Small intestine (tissue), 7 donors: ENCODE results near the gene KRT73. TPM values are rescaled to one million over a fixed set of nuclear protein-coding genes. Genes with fewer than 3 reads are reported as not detected.

Experiments used
- DNase-seq, 2 donors: peaks; one replicate each; pipeline versions ENCODE4 v3.0.0 to v3.0.0-alpha.2; 2013
- FAIRE-seq: peaks from 2 replicates; lab custom pipeline; 2012; peaks lifted over from hg19 to GRCh38; lab: Jason Lieb, UNC
- H3K27ac ChIP-seq, 3 donors: one replicate each; pipeline ENCODE4 v1.5.1; 2013; ENCODE audit warnings: low read length in 2 of 3, mild to moderate bottlenecking in 2 of 3, control low read depth in 1 of 3, inconsistent platforms in 1 of 3, low read depth in 1 of 3, moderate library complexity in 1 of 3
- H3K27me3 ChIP-seq, 3 donors: one replicate each; pipeline ENCODE4 v1.6.1; 2013; ENCODE audit warnings: low read length in 3 of 3, inconsistent platforms in 1 of 3; ENCODE audit not compliant: control insufficient read depth in 3 of 3, insufficient read depth in 3 of 3
- H3K36me3 ChIP-seq, 3 donors: one replicate each; pipeline ENCODE4 v1.6.1; 2013; ENCODE audit warnings: low read length in 3 of 3, inconsistent platforms in 1 of 3, low read depth in 1 of 3, mild to moderate bottlenecking in 1 of 3, moderate library complexity in 1 of 3; ENCODE audit not compliant: control insufficient read depth in 3 of 3, insufficient read depth in 2 of 3
- H3K4me1 ChIP-seq, 3 donors: one replicate each; pipeline ENCODE4 v1.6.1; 2013; ENCODE audit warnings: low read length in 2 of 3, inconsistent platforms in 1 of 3, low read depth in 1 of 3, mild to moderate bottlenecking in 1 of 3, moderate library complexity in 1 of 3; ENCODE audit not compliant: control insufficient read depth in 3 of 3, insufficient read depth in 2 of 3
- H3K4me3 ChIP-seq, 3 donors: one replicate each; pipeline ENCODE4 v1.5.1; 2013; ENCODE audit warnings: low read length in 3 of 3, control low read depth in 1 of 3, inconsistent platforms in 1 of 3, low read depth in 1 of 3, mild to moderate bottlenecking in 1 of 3, moderate library complexity in 1 of 3
- H3K9me3 ChIP-seq, 2 donors: one replicate each; pipeline ENCODE4 v1.6.1; 2013; ENCODE audit warnings: low read depth in 1 of 2, low read length in 1 of 2; ENCODE audit not compliant: control insufficient read depth in 2 of 2, insufficient read depth in 1 of 2
- WGBS, 3 donors: extraction: QIAGEN DNeasy Blood & Tissue Kit; methylation state at CpG; one replicate each; pipeline ENCODE4 v1.1.7; 2013; 5-methylcytosine and 5-hydroxymethylcytosine counted together
- polyA plus RNA-seq, 4 donors: library from polyadenylated mRNA; stranded (reverse) in 3 of 4; unstranded in 1 of 4; fragments of 200-250 nt in 3 of 4; fragments of 120-200 nt in 1 of 4; gene quantifications; one replicate each; pipeline versions ENCODE4 v1.2.1 to v1.2.3, GENCODE V29; 2013
- donor health status: healthy with polysubstance abuse.
- donor health status: control.
- donor health status: control.
- donor health status: Bipolar disorder and iron deficiency.
- donor health status: healthy.

KRT73 gene
- polyA plus RNA-seq, 4 donors, result 0.84 to 2.2 (median 1.4) TPM; not detected in 1

DNA sequence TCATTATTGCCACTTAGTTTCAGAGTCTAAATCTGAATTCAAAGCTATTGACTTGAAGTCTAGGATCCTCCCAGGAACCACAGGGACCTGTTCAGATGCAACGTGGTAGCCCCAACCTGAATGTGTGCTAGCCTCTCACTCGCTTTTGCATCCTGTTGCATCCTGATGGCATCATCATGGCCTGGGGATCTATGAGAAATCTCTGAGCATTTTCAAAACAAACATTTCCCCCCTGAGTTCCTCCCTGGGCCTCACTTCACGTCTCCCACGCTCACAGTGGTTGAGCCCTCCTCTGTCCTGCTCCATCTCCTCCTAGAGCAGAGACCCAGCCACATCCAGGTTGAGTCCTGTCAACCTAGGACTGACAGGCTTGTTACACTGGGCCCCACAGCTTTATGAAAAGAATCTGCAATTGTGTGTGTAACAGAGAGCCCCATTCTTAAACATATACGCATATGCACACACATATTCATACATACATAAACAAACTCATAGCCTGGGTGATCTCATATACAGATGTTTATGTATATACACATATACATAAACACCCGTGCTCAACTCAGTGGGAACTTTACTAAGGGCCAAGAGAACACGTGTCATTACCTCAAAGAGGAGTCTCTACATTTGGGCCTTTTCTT, 11.7 kb downstream of the KRT73 start:
- DNase-seq (no peak), FAIRE-seq (no peak)
- Histone ChIP-seq H3K4me1 (no peaks in the 10 kb centered on the region), H3K27me3 (peaks cover 0 to 42% (median 7%) of the 10 kb centered on the region in 3 donors), H3K9me3 (no peaks in the 10 kb centered on the region), H3K36me3 (no peaks in the 10 kb centered on the region), H3K4me3 (no peak overlapping the region), H3K27ac (no peak overlapping the region)
- WGBS, 3 donors, result 72 to 93% (median 83%) methylated on average over 7 of the region's 7 CpGs

DNA sequence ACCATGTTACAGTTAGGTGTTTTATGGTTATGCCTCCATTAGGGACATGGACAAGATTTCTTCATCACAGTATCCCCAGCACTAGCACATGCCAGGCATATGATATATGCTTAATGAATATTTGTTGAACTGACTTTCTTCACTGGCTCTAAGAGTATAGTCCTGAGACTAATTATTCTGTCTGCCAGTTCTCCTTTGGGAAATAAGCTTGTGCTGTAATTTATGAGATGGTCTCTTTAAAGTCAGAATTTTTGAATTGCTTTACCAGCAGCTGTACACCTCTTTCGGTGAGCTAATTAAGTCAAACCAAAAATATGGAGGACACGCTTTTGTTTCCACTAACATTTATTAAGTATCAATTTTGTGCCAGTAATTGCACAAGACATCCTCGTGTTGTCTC, 12.3 kb downstream of the KRT73 start:
- H3K27ac ChIP-seq, result no peak overlapping the region
- FAIRE-seq (no peak), DNase-seq (no peak)
- H3K27me3 ChIP-seq, result peaks cover 2 to 45% (median 13%) of the 10 kb centered on the region in 3 donors
- H3K4me3 ChIP-seq, result no peak overlapping the region
- H3K9me3 ChIP-seq, result no peaks in the 10 kb centered on the region
- no peaks in the 10 kb centered on the region for H3K36me3 ChIP-seq
- WGBS, 3 donors, result 80 to 86% (median 84%) methylated on average over 3 of the region's 3 CpGs
- H3K4me1 ChIP-seq, result no peaks in the 10 kb centered on the region

DNA sequence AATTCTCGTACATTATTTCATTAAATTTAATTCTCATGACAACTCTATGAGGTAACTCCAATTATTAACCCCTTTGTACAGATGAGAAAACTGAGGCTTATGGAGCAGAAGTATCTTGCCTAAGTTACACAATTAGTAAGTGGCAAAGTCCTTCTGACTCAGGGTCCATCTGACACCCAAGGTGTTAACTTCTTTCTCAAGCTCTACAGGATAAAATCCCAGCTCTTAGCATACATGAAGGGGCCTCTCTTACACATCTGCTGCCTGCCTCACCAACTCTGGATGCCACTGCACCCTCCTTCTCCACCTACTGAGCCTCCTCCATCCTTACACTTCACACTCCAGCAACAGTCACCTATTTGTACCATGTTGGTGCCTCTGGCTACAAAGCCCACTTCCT, 12.8 kb downstream of the KRT73 start:
- no peaks in the 10 kb centered on the region for H3K36me3 ChIP-seq
- peaks cover 3 to 45% (median 15%) of the 10 kb centered on the region in 3 donors for H3K27me3 ChIP-seq
- DNase-seq (no peak), FAIRE-seq (no peak)
- WGBS, 3 donors, result 86 to 97% (median 88%) methylated on average over 1 of the region's 1 CpG
- peaks cover 0 to 2% of the 10 kb centered on the region in 2 donors for H3K9me3 ChIP-seq
- H3K4me1 ChIP-seq, result no peaks in the 10 kb centered on the region
- H3K27ac ChIP-seq, result no peak overlapping the region
- H3K4me3 ChIP-seq, result no peak overlapping the region

DNA sequence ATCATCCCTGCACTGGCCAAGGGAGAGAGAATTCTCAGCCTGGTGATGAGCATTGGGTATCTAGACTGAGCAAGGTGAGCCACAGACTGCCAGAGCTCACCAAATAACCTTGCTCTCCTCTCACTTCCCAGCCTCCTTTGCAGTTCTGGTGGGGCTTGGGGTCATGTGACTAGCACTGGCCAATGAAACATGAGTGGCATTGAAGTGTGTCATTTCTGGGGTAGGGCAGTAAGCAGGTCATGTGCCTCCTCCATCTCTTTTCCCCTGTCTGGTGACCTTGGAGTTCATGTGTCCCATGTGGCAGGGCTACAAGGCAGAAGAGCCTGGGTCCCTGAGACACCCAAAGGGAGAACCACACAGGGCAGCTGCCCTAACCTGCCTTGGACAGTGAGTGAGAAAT, 13.5 kb downstream of the KRT73 start:
- peaks cover 0 to 2% of the 10 kb centered on the region in 2 donors for H3K9me3 ChIP-seq
- no peak for FAIRE-seq
- H3K27me3 ChIP-seq, result peaks cover 3 to 47% (median 16%) of the 10 kb centered on the region in 3 donors

DNA sequence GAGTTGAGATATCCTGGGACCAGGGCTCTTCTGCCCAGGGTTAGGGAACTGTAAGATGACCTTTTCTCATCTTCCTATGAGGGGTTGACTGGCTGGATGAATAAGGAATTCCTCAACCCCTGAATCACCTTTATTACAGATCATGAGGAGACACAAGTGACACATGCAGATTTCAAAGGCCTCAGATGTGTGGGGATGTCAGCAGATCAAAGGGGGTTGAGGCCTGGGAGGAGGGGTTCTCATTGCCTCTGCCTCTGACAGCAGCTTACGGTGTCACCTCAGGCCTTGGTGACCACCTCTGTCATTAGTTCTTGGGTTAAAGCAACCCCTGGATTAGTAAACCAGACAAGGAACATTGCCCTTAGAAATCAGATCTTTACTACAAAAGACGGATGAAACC, 15.0 kb downstream of the KRT73 start:
- H3K4me1 ChIP-seq, result no peaks in the 10 kb centered on the region
- 82 to 94% (median 87%) methylated on average over 2 of the region's 2 CpGs for WGBS, 3 donors
- DNase-seq (no peak), FAIRE-seq (no peak)
- H3K9me3 ChIP-seq, result peaks cover 0 to 2% of the 10 kb centered on the region in 2 donors
- no peak overlapping the region for H3K27ac ChIP-seq
- H3K27me3 ChIP-seq, result peaks cover 3 to 59% (median 20%) of the 10 kb centered on the region in 3 donors
- no peak overlapping the region for H3K4me3 ChIP-seq
- H3K36me3 ChIP-seq, result no peaks in the 10 kb centered on the region

More for the DNA sequence above, 13.5 kb downstream of the KRT73 start:
- no peak overlapping the region for H3K4me3 ChIP-seq
- no peaks in the 10 kb centered on the region for H3K4me1 ChIP-seq
- no peak for DNase-seq
- no peaks in the 10 kb centered on the region for H3K36me3 ChIP-seq
- no peak overlapping the region for H3K27ac ChIP-seq

DNA sequence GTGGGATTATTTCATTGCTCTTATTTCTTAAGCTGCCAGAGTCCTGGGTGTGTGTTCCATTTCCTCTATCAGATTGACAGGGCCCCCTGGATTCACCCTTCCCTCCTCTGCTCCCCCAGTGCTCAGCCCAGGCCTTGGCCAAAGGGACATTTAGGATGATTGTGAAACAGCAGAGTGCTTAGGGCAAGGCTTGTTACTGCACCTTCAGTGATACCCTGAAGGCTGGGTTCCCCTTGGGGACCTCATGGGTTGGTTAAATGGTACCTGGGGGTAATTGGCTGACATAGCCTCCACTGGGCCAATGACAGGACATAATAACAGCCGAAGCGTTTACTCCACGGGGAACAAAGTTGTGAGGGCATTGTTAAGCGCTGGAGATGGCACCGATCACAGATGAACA, 15.8 kb downstream of the KRT73 start:
- H3K27me3 ChIP-seq, result peaks cover 3 to 58% (median 20%) of the 10 kb centered on the region in 3 donors
- FAIRE-seq, result no peak
- 91 to 92% (median 91%) methylated on average over 5 of the region's 5 CpGs for WGBS, 3 donors

DNA sequence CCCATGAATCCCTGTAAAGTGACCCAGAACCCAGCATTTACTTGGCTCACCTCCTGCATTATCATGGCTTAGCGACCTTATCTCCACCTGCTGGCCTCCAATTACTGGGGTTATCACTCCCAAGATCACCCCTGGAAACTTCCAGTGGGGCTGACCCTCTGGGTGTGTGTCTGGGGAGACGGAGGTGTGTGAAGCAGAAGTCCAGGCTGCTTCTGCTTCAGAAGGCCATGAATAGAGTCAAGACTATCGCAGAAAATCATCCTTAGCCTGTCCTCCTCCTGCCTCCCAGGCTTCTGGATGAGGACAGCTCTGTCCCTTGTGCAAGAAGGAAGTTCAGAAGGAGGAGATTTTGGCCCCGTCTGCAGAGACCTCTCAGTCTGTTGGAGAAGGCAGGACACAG, 16.7 kb downstream of the KRT73 start:
- H3K9me3 ChIP-seq, result peaks cover 0 to 2% of the 10 kb centered on the region in 2 donors
- peaks cover 3 to 58% (median 20%) of the 10 kb centered on the region in 3 donors for H3K27me3 ChIP-seq
- H3K36me3 ChIP-seq, result no peaks in the 10 kb centered on the region
- DNase-seq (no peak), FAIRE-seq (no peak)
- H3K4me1 ChIP-seq, result no peaks in the 10 kb centered on the region
- no peak overlapping the region for H3K4me3 ChIP-seq
- 55 to 58% (median 55%) methylated on average over 4 of the region's 4 CpGs for WGBS, 3 donors
- H3K27ac ChIP-seq, result no peak overlapping the region

More for the DNA sequence above, 15.8 kb downstream of the KRT73 start:
- H3K9me3 ChIP-seq, result peaks cover 0 to 2% of the 10 kb centered on the region in 2 donors
- no peaks in the 10 kb centered on the region for H3K4me1 ChIP-seq
- H3K27ac ChIP-seq, result no peak overlapping the region
- no peak overlapping the region for H3K4me3 ChIP-seq
- H3K36me3 ChIP-seq, result no peaks in the 10 kb centered on the region
- no peak for DNase-seq

DNA sequence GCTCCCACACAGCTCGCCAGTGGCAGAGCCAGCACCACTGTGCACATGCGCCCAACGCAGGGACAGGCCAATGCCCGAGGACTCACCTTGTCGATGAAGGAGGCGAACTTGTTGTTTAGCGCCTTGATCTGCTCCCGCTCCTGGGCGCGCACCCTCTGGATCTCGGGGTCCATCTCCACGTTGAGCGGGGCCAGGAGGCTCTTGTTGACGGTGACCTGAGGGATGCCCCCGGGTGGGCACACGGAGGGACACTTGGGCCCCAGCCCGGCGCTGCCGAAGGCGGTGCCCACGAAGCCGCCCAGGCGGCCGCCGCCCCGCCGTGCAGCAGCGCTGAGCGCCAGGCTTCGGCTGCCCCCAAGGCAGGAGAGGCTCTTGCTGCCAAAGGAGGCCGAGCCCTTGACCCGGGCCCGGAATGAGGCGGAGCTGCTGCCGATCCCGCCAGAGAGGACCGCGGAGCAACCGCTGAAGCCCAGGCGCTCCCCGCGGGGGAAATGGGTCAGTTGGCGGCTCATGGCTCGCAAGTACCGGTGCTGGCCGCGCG, 17.3 kb downstream of the KRT73 start, which contains the start of gene KRT72:
TSS of gene KRT72 (minus strand) at position 523 of the 541 bp plus-strand sequence. CDS start at position 512, 11 bp downstream.
- Histone ChIP-seq H3K4me3 (no peak within 1 kb of the TSS), H3K27me3 (peaks cover 3 to 58% (median 20%) of the 10 kb centered on the region in 3 donors), H3K9me3 (peaks cover 0 to 2% of the 10 kb centered on the region in 2 donors), H3K36me3 (no peaks in the 10 kb centered on the region), H3K4me1 (no peaks in the 10 kb centered on the region), H3K27ac (no peak within 1 kb of the TSS)
- 33 to 43% (median 35%) methylated on average over 45 to 48 of the region's 48 CpGs for WGBS, 3 donors
- FAIRE-seq, result no peak
- DNase-seq, result no peak
